Activated T-helper 1 cell treated with anti-CD3 and anti-CD28 coated beads, Interleukin-12 subunit alpha, Interleukin-12 subunit beta, Interleukin-2, Interleukin-4 antibody, amounts not matched to agents 30 ng/mL and 10 ng/mL and 1 ng/mL, durations not matched to agents 14 hours and 24 hours and 36 hours (primary cell): ENCODE measurements around the gene KIF26A. TPM values are rescaled to one million over a fixed set of nuclear protein-coding genes. Genes with fewer than 3 reads are reported as not detected.

ENCODE experiments used
- DNase-seq: peaks from one replicate; pipeline ENCODE4 v3.0.0; 2021; ENCODE audit warnings: low spot score
- H3K27ac Mint-ChIP-seq: one replicate; pipeline ENCODE4 v1.8.0; 2021; ENCODE audit warnings: mild to moderate bottlenecking, mixed read lengths
- H3K27me3 Mint-ChIP-seq: one replicate; pipeline ENCODE4 v1.8.0; 2022; ENCODE audit warnings: mild to moderate bottlenecking, moderate library complexity, mixed read lengths; ENCODE audit not compliant: insufficient read depth
- H3K36me3 Mint-ChIP-seq: one replicate; pipeline ENCODE4 v1.8.0; 2021; ENCODE audit warnings: low read depth, mixed read lengths
- H3K4me1 Mint-ChIP-seq: one replicate; pipeline ENCODE4 v1.8.0; 2021; ENCODE audit warnings: low read depth, mixed read lengths
- H3K4me3 Mint-ChIP-seq: one replicate; pipeline ENCODE4 v1.8.0; 2021; ENCODE audit warnings: mild to moderate bottlenecking, moderate library complexity, mixed read lengths
- H3K9me3 Mint-ChIP-seq: one replicate; pipeline ENCODE4 v1.8.0; 2021; ENCODE audit warnings: mixed read lengths
- intact Hi-C: fragments of 100-400 bp; cut with micrococcal nuclease; formaldehyde crosslinking; loops from one replicate; pipeline ENCODE4 v1.15.1; 2024
- total RNA-seq: library from RNA; stranded (reverse); gene quantifications from 2 replicates; pipeline ENCODE4 v1.2.3, GENCODE V29; 2022

KIF26A gene
- total RNA-seq, 1 donor from 2014 or later = 0.05 TPM

- DNase-seq = no peak
- Mint-ChIP-seq H3K36me3 (no peaks in the 10 kb centered on the region), H3K4me3 (no peak overlapping the region), H3K27ac (no peak overlapping the region), H3K9me3 (no peaks in the 10 kb centered on the region), H3K27me3 (peaks cover 28% of the 10 kb centered on the region), H3K4me1 (peaks cover 4% of the 10 kb centered on the region)
- intact Hi-C loops = no loop called here
Observed at GRCh38 chr14:104135121-104135903, 3.1 kb upstream of the KIF26A start.

- H3K9me3 Mint-ChIP-seq = no peaks in the 10 kb centered on the region
- peaks cover 28% of the 10 kb centered on the region for H3K27me3 Mint-ChIP-seq
- intact Hi-C loops = no loop called here
- H3K27ac Mint-ChIP-seq = no peak overlapping the region
- no peak overlapping the region for H3K4me3 Mint-ChIP-seq
- H3K36me3 Mint-ChIP-seq = no peaks in the 10 kb centered on the region
- H3K4me1 Mint-ChIP-seq = peaks cover 4% of the 10 kb centered on the region
- no peak for DNase-seq
Observed at GRCh38 chr14:104135904-104136471, 2.4 kb upstream of the KIF26A start.

GRCh38 chr14:104136472-104137296 lies 1.7 kb upstream of the KIF26A start:
- DNase-seq = no peak
- H3K9me3 Mint-ChIP-seq = no peaks in the 10 kb centered on the region
- peak overlapping the region; percentile 19 for H3K4me3 Mint-ChIP-seq
- no peaks in the 10 kb centered on the region for H3K36me3 Mint-ChIP-seq
- peaks cover 4% of the 10 kb centered on the region for H3K4me1 Mint-ChIP-seq
- intact Hi-C loops = loop anchor here (1.0 kb wide), 1 partner anchor 504 kb away; no protein-coding TSS in a partner anchor
- no peak overlapping the region for H3K27ac Mint-ChIP-seq
- H3K27me3 Mint-ChIP-seq = peaks cover 27% of the 10 kb centered on the region

- Mint-ChIP-seq H3K4me3 (no peak overlapping the region), H3K36me3 (no peaks in the 10 kb centered on the region), H3K27me3 (peaks cover 21% of the 10 kb centered on the region), H3K27ac (no peak overlapping the region), H3K9me3 (no peaks in the 10 kb centered on the region), H3K4me1 (peaks cover 4% of the 10 kb centered on the region)
- intact Hi-C loops = loop anchor here (1.0 kb wide), 1 partner anchor 503 kb away; no protein-coding TSS in a partner anchor
- DNase-seq = peak; percentile 53
Observed at GRCh38 chr14:104137297-104138097, 890 bp upstream of the KIF26A start.

- Mint-ChIP-seq H3K27me3 (peaks cover 21% of the 10 kb centered on the region), H3K9me3 (no peaks in the 10 kb centered on the region), H3K27ac (no peak overlapping the region), H3K4me3 (no peak overlapping the region), H3K36me3 (no peaks in the 10 kb centered on the region), H3K4me1 (peaks cover 4% of the 10 kb centered on the region)
- no peak for DNase-seq
- intact Hi-C loops = no loop called here
Observed at GRCh38 chr14:104138718-104139459, 502 bp downstream of the KIF26A start.

GRCh38 chr14:104139460-104140212 lies 1.2 kb downstream of the KIF26A start:
- Mint-ChIP-seq H3K36me3 (no peaks in the 10 kb centered on the region), H3K9me3 (no peaks in the 10 kb centered on the region), H3K4me1 (peaks cover 4% of the 10 kb centered on the region), H3K27me3 (peaks cover 19% of the 10 kb centered on the region), H3K4me3 (no peak overlapping the region), H3K27ac (no peak overlapping the region)
- no peak for DNase-seq
- intact Hi-C loops = no loop called here

GRCh38 chr14:104140213-104140462 lies 1.8 kb downstream of the KIF26A start:
- Mint-ChIP-seq H3K4me3 (no peak overlapping the region), H3K9me3 (no peaks in the 10 kb centered on the region), H3K4me1 (peaks cover 4% of the 10 kb centered on the region), H3K36me3 (no peaks in the 10 kb centered on the region), H3K27ac (no peak overlapping the region), H3K27me3 (peaks cover 14% of the 10 kb centered on the region)
- DNase-seq = no peak
- intact Hi-C loops = no loop called here

- H3K4me3 Mint-ChIP-seq = no peak overlapping the region
- no peak for DNase-seq
Observed at GRCh38 chr14:104140463-104141331, 2.3 kb downstream of the KIF26A start.

GRCh38 chr14:104141621-104142091 lies 3.3 kb downstream of the KIF26A start:
- Mint-ChIP-seq H3K4me1 (peaks cover 4% of the 10 kb centered on the region), H3K36me3 (no peaks in the 10 kb centered on the region), H3K9me3 (no peaks in the 10 kb centered on the region), H3K27ac (no peak overlapping the region), H3K27me3 (peaks cover 11% of the 10 kb centered on the region), H3K4me3 (no peak overlapping the region)
- no peak for DNase-seq
- intact Hi-C loops = no loop called here

More at GRCh38 chr14:104140463-104141331, 2.3 kb downstream of the KIF26A start:
- peaks cover 4% of the 10 kb centered on the region for H3K4me1 Mint-ChIP-seq
- no peaks in the 10 kb centered on the region for H3K36me3 Mint-ChIP-seq
- H3K27ac Mint-ChIP-seq = no peak overlapping the region
- H3K27me3 Mint-ChIP-seq = peaks cover 11% of the 10 kb centered on the region
- H3K9me3 Mint-ChIP-seq = no peaks in the 10 kb centered on the region
- intact Hi-C loops = no loop called here

- no peak for DNase-seq
- Mint-ChIP-seq H3K4me1 (no peaks in the 10 kb centered on the region), H3K27ac (no peak overlapping the region), H3K36me3 (no peaks in the 10 kb centered on the region), H3K9me3 (no peaks in the 10 kb centered on the region), H3K27me3 (peaks cover 4% of the 10 kb centered on the region), H3K4me3 (no peak overlapping the region)
- intact Hi-C loops = no loop called here
Observed at GRCh38 chr14:104142136-104142945, 4.0 kb downstream of the KIF26A start.
